ENCODE data around the gene PRSS21.

PRSS21 gene, protein sequence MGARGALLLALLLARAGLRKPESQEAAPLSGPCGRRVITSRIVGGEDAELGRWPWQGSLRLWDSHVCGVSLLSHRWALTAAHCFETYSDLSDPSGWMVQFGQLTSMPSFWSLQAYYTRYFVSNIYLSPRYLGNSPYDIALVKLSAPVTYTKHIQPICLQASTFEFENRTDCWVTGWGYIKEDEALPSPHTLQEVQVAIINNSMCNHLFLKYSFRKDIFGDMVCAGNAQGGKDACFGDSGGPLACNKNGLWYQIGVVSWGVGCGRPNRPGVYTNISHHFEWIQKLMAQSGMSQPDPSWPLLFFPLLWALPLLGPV

GRCh38 chr16:2816751-2817339 lies at the start of gene PRSS21:
TSS of gene PRSS21 (plus strand) at chr16:2817237. CDS start at chr16:2817269, 32 bp downstream.
- no peak for DNase-seq

GRCh38 chr16:2767891-2768290 lies 49.1 kb upstream of the PRSS21 start:
- no peak for DNase-seq

GRCh38 chr16:2768403-2769089 lies 48.5 kb upstream of the PRSS21 start:
- no peak for DNase-seq

- DNase-seq, result no peak
Observed at GRCh38 chr16:2769100-2769529, 47.9 kb upstream of the PRSS21 start.

DNA sequence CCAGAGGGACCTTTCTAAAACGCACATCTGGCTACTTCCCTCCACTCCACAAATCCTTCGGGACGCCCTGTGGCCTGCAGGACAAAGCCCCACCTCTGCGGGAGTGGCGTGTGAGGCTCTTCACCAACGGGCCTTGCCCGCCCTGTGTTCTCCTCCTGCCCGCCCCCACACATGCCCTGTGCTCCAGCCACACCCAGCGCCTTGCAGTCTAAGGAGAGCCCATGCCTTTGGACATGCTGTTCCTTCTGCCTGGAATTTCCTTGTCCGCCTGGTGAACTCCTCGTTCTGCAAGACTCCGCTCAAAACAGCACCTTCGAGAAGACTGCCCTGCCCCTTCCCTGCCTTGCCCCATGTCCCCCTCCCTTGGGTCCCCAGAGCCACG lies 47.4 kb upstream of the PRSS21 start:
- DNase-seq, result no peak

GRCh38 chr16:2770057-2770951 lies 46.7 kb upstream of the PRSS21 start:
- DNase-seq, result peak; percentile 55

GRCh38 chr16:2771496-2772402 lies 45.3 kb upstream of the PRSS21 start:
- DNase-seq, result no peak

GRCh38 chr16:2773188-2773968 lies 43.7 kb upstream of the PRSS21 start:
- no peak for DNase-seq

DNA sequence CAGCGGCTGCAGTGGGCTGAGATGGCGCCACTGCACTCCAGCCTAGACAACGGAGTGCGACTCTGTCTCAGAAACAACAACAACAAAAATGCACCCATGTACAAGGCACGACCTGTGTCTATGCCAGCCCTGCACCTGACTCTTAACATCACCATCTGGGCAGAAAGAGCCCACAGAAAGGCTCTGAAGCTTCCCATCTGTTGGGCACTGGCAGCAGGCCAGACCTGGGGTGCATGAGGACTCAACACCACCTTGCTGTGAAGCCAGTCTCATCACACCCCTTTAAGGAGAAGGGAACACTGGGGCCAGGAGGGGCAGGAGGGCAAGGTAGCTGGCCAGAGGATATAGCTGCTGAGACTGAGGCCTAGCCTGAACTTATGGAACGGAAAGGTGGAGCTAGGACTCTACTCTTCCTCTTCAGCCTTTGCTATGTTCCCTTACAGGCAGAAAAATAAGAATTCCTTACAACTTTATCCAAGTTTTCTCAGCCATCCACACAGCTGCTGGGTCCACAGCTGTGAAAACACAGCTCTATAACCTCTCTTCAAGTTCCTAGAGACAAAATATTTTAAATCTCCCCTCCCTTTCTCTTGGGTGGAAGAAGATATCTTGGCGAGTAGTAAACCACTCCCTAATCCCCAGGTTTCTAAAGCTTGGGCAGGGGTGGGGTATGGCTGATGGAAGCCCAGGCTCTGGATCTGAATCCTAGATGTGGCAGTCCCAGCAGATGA lies 42.7 kb upstream of the PRSS21 start:
- DNase-seq, result no peak

DNA sequence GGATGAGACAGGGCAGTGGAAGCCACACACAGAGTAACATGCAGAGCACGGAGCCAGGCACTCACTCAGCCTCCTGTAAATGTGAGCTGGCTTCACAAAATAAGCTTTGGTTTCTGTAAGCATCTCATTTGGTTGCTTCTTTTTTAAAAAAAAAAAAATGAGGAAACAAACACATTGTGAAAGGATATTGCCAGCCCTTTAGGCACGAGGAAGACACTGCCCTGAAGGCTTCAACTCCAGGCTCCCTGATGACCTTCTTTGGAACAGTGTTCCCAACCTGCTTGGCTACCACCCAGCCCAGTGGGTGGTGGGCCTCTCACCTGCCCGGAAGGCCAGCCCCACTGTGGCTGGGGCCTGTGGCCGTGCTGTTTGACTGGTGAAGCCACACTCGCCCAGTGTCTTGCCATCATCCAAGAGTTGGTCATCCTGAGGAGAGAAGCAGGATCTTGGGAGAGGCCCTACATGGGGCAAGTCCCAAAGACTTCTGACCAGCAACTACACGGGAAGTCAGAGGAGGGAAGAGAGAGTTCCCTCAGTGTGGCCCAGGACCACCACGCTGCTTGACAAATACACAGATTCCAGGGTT lies 41.8 kb upstream of the PRSS21 start:
- DNase-seq, result no peak

GRCh38 chr16:2775765-2776499 lies 41.1 kb upstream of the PRSS21 start:
- no peak for DNase-seq

- DNase-seq, result peak; percentile 62
Observed at GRCh38 chr16:2776500-2777139, 40.4 kb upstream of the PRSS21 start.

- peak; percentile 87 for DNase-seq
Observed at GRCh38 chr16:2777231-2777902, 39.7 kb upstream of the PRSS21 start, which contains the start of gene ELOB. TSS of gene ELOB (minus strand) at chr16:2777280. CDS start at chr16:2777239, 41 bp downstream.

DNA sequence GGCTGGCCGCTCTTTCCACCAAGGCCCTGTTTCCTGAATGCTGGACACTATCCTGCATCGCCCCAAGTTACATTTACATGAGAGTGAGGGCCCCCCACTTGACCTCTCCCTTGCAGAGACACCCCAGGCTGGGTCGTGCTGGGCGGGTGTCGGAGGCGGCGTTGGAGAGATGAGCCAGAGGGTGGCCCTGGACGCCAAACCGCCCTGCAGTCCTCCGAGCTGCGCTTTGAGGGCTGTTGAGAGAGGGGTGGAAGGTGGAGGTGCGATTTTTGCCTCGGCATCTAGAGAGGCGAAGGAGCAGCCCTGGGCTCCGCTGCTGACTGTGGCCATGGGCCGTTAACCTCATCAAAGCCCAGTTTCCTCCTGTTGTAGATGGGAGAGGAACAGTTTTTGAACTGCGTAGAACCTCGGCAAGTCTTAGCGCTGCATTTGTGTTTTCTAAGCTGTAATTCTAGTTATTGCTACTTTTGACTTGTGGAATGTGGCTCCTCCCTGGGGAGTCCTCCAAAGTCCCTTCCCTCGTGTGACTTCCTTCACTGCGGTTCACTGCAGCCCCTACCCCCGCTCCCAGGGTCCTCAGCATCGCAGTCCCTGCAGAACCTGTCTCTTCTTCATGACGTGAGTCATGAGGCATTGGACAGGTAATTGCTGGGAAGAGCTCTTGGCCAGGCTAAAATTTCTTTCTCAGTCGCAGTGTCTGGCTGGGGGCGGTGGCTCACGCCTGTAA lies 39.0 kb upstream of the PRSS21 start:
- DNase-seq, result peak; percentile 54

DNA sequence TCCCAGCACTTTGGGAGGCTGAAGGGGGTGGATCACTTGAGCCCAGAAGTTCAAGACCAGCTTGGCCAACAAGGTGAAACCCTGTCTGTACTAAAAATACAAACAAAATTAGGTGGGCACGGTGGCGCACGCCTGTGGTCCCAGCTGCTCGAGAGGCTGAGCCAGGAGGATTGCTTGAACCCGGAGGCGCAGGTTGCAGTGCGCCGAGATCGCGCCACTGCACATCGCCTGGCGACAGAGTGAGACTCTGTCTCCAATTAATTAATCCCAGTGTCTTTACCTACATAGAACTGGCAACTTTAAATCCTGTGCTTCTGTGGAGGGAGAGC lies 38.4 kb upstream of the PRSS21 start:
- DNase-seq, result no peak

DNA sequence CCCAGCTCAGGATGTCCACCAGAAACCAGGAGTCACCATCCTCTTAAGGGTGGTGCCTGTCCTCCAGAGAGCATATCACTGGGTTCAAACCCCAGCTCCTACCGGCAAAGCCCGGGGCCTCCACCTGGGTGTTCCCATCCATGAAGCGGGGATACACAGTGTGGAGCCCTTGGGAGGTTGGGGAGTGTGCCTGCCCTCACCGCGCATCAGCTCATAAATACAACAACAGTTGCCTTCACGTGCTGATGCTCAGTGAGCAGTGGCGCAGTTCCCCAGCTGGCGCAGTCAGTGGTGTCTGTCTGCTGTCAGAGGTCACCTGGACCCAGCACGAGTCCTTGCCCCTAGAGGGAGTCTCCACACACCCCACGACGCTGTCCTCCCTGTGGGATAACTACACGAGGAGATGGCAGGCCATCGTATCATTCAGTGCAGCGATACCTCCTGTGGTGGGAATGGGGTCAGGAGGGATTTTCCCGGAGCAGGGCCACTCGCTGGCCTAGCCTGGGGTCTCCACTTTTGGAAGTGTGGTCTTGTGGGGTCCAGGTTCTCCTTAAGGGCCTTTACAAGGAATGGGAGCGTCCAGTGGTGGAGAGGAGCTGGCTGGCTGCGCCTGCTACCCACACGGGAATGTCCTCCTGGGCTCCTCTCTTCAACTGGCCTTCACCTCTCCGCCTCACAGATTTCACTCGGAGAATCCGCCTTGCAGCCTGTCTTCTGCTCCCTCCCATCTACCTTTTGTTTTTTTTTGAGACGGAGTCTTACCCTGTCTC lies 37.7 kb upstream of the PRSS21 start:
- DNase-seq, result no peak
